HCT116 (cell line): ENCODE results near the gene PYGB. TPM values are rescaled to one million over a fixed set of nuclear protein-coding genes. Genes with fewer than 3 reads are reported as not detected.

ENCODE experiments used
- ATAC-seq: fragments of 200-7000 bp; cut with Tn5 transposase; 2 replicates; pipeline ENCODE4 v1.9.1; 2020; ENCODE audit warnings: mild to moderate bottlenecking, moderate library complexity
- BruUV-seq: library from RNA; stranded (reverse); fragments of 400-500 nt; replicated peaks from 2 replicates; lab custom pipeline; 2021; lab: Mats Ljungman, UMichigan
- CTCF ChIA-PET: fragments of 300-600 bp; sonication (Branson Sonifier 250); formaldehyde crosslinking; loops from one replicate; lab custom pipeline; 2021; ENCODE audit warnings: antibody characterized with exemption; lab: Charles Lee
- POLR2A ChIA-PET: fragments of 300-600, 350-600 bp; sonication (Branson Sonifier 250); formaldehyde crosslinking; loops from one replicate; lab custom pipeline; 2021; ENCODE audit warnings: antibody characterized with exemption; lab: Charles Lee
- RAD21 ChIA-PET, 2 experiments: fragments of 300-600 bp; sonication (Branson Sonifier 250); formaldehyde crosslinking; loops; one replicate each; lab custom pipeline; 2023; ENCODE audit warnings: low total read pairs in 2 of 2; ENCODE audit not compliant: uncharacterized antibody in 2 of 2, unreplicated experiment in 2 of 2, low non-redundant PET in 1 of 2; lab: Charles Lee
- DNase-seq: peaks from one replicate; pipeline ENCODE4 v3.0.0-alpha.2; 2010; ENCODE audit warnings: low read depth, low spot score
- H2AFZ ChIP-seq: fragments of 200-600 bp; shearing (Covaris generic), sonication (generic); 2 replicates; pipeline ENCODE4 v1.6.1; 2017; ENCODE audit warnings: low read depth, mixed run types, mixed read lengths, antibody characterized with exemption, low read length; ENCODE audit not compliant: poor library complexity, severe bottlenecking
- H3K27ac ChIP-seq: 2 replicates; pipeline ENCODE4 v1.5.1; 2012; ENCODE audit warnings: low read depth, low read length
- H3K27me3 ChIP-seq: fragments of 200-600 bp; sonication (generic); 2 replicates; pipeline ENCODE4 v1.6.1; 2016; ENCODE audit warnings: mixed run types, low read length, mixed read lengths; ENCODE audit not compliant: insufficient read depth
- H3K36me3 ChIP-seq, 2 experiments: fragments of 200-500 bp in 1 of 2; fragments of 200-600 bp in 1 of 2; sonication (Bioruptor generic) in 1 of 2; sonication (generic) in 1 of 2; 2 replicates each; pipeline versions ENCODE4 v1.5.1 to v1.6.1; 2014 to 2016; ENCODE audit warnings: low read length in 2 of 2, inconsistent platforms in 1 of 2, mixed read lengths in 1 of 2, mixed run types in 1 of 2; ENCODE audit not compliant: insufficient read depth in 2 of 2, control insufficient read depth in 1 of 2
- H3K4me1 ChIP-seq, 2 experiments: fragments of 200-600 bp in 1 of 2; sonication (generic) in 1 of 2; 2 replicates each; pipeline versions ENCODE4 v1.5.1 to v1.6.1; 2012 to 2017; ENCODE audit warnings: low read length in 2 of 2, inconsistent platforms in 1 of 2, mild to moderate bottlenecking in 1 of 2, mixed read lengths in 1 of 2, mixed run types in 1 of 2, moderate library complexity in 1 of 2; ENCODE audit not compliant: insufficient read depth in 2 of 2, control insufficient read depth in 1 of 2
- H3K4me2 ChIP-seq: fragments of 200-600 bp; sonication (generic); 2 replicates; pipeline ENCODE4 v1.6.1; 2017; ENCODE audit warnings: mixed run types, low read length, mixed read lengths
- H3K4me3 ChIP-seq, 2 experiments: fragments of 200-600 bp in 1 of 2; sonication (generic) in 1 of 2; replicated peaks in 1 of 2; 2 replicates each; pipeline ENCODE4 v1.5.1; 2011 to 2016; ENCODE audit warnings: low read length in 2 of 2, control low read depth in 1 of 2, low read depth in 1 of 2, mild to moderate bottlenecking in 1 of 2, mixed read lengths in 1 of 2, mixed run types in 1 of 2
- H3K79me2 ChIP-seq: fragments of 200-600 bp; sonication (generic); 2 replicates; pipeline ENCODE4 v1.6.1; 2017; ENCODE audit warnings: mild to moderate bottlenecking, mixed run types, low read length, moderate library complexity, mixed read lengths; ENCODE audit not compliant: insufficient read depth
- H3K9ac ChIP-seq: fragments of 200-600 bp; sonication (generic); 2 replicates; pipeline ENCODE4 v1.6.1; 2016; ENCODE audit warnings: low read length, mixed read lengths
- H3K9me2 ChIP-seq: fragments of 200-600 bp; sonication (generic), shearing (Covaris generic); 2 replicates; pipeline ENCODE4 v1.6.1; 2017; ENCODE audit warnings: mixed run types, mild to moderate bottlenecking, moderate library complexity; ENCODE audit not compliant: insufficient read depth
- H3K9me3 ChIP-seq, 2 experiments: fragments of 200-500 bp in 1 of 2; fragments of 200-600 bp in 1 of 2; sonication (Bioruptor generic) in 1 of 2; sonication (generic) in 1 of 2; 2 replicates each; pipeline ENCODE4 v1.6.1; 2014 to 2017; ENCODE audit warnings: low read length in 2 of 2, mixed read lengths in 2 of 2, inconsistent platforms in 1 of 2, low read depth in 1 of 2, mild to moderate bottlenecking in 1 of 2, mixed run types in 1 of 2, moderate library complexity in 1 of 2; ENCODE audit not compliant: control insufficient read depth in 1 of 2, insufficient read depth in 1 of 2
- H4K20me1 ChIP-seq: fragments of 200-600 bp; sonication (generic), shearing (Covaris generic); 2 replicates; pipeline ENCODE4 v1.6.1; 2017; ENCODE audit warnings: mixed run types, mild to moderate bottlenecking, moderate library complexity; ENCODE audit not compliant: insufficient read depth
- ATF3 ChIP-seq: IDR thresholded peaks from 2 replicates; pipeline ENCODE4 v1.6.1; 2012
- CBX3 ChIP-seq: IDR thresholded peaks from 2 replicates; pipeline ENCODE4 v1.6.1; 2012; ENCODE audit warnings: low read depth
- CEBPB ChIP-seq: IDR thresholded peaks from 2 replicates; pipeline ENCODE4 v1.6.1; 2012; ENCODE audit warnings: low read depth
- CTCF ChIP-seq, 3 experiments: fragments of 200-600 bp in 1 of 3; sonication (generic) in 1 of 3; IDR thresholded peaks in 2 of 3; conservative IDR thresholded peaks in 1 of 3; 2 replicates each; pipeline ENCODE4 v1.5.1; 2012 to 2017; ENCODE audit warnings: low read depth in 2 of 3, low read length in 2 of 3, antibody characterized with exemption in 1 of 3, borderline replicate concordance in 1 of 3, control low read depth in 1 of 3, mild to moderate bottlenecking in 1 of 3, mixed read lengths in 1 of 3, mixed run types in 1 of 3, moderate library complexity in 1 of 3; ENCODE audit not compliant: insufficient read depth in 1 of 3
- EGR1 ChIP-seq: IDR thresholded peaks from 2 replicates; pipeline ENCODE4 v1.6.1; 2012; ENCODE audit warnings: low read depth
- EZH2 ChIP-seq: fragments of 200-600 bp; sonication (generic); IDR thresholded peaks from 2 replicates; pipeline ENCODE4 v1.6.1; 2017; ENCODE audit warnings: antibody characterized with exemption, mixed run types
- EZH2phosphoT487 ChIP-seq: fragments of 200-600 bp; IDR thresholded peaks from 2 replicates; pipeline ENCODE4 v1.6.1; 2018; ENCODE audit warnings: antibody characterized with exemption, borderline replicate concordance
- FOSL1 ChIP-seq: IDR thresholded peaks from 2 replicates; pipeline ENCODE4 v1.6.1; 2012; ENCODE audit warnings: low read depth
- JUND ChIP-seq: IDR thresholded peaks from 2 replicates; pipeline ENCODE4 v1.6.1; 2012
- MAX ChIP-seq: IDR thresholded peaks from 2 replicates; pipeline ENCODE4 v1.6.1; 2012
- POLR2A ChIP-seq: IDR thresholded peaks from 2 replicates; pipeline ENCODE4 v1.7.0; 2011; ENCODE audit warnings: borderline replicate concordance; ENCODE audit not compliant: insufficient read depth, insufficient read length; ENCODE audit errors: extremely low read depth
- POLR2AphosphoS5 ChIP-seq: IDR thresholded peaks from 2 replicates; pipeline ENCODE4 v1.6.1; 2011; ENCODE audit warnings: mild to moderate bottlenecking, low read depth, low read length, moderate library complexity
- REST ChIP-seq: IDR thresholded peaks from 2 replicates; pipeline ENCODE4 v1.6.1; 2012; ENCODE audit warnings: low read depth
- SRF ChIP-seq: IDR thresholded peaks from 2 replicates; pipeline ENCODE4 v1.6.1; 2012; ENCODE audit warnings: low read depth
- TCF7L2 ChIP-seq: IDR thresholded peaks from 2 replicates; pipeline ENCODE4 v1.7.0; 2011; ENCODE audit warnings: borderline replicate concordance, inconsistent platforms; ENCODE audit not compliant: insufficient read depth, insufficient read length; ENCODE audit errors: extremely low read depth
- ZBTB33 ChIP-seq: IDR thresholded peaks from 2 replicates; pipeline ENCODE4 v1.6.1; 2011; ENCODE audit warnings: mild to moderate bottlenecking, low read length, moderate library complexity; ENCODE audit not compliant: insufficient replicate concordance; ENCODE audit errors: extremely low read depth
- ZNF274 ChIP-seq: fragments of 200-500 bp; sonication (Bioruptor generic); IDR thresholded peaks from 2 replicates; pipeline ENCODE4 v1.6.1; 2014; ENCODE audit warnings: mild to moderate bottlenecking, low read depth, low read length, inconsistent platforms
- intact Hi-C: fragments of 100-400 bp; cut with micrococcal nuclease; formaldehyde crosslinking; loops from 2 replicates; pipeline ENCODE4 v1.10.0; 2022
- total RNA-seq: library from RNA; stranded (reverse); gene quantifications from one replicate; pipeline ENCODE4 v1.2.1, GENCODE V29; 2021; ENCODE audit not compliant: unreplicated experiment

PYGB gene
- total RNA-seq, 1 experiment from 2014 or later: 87.8 TPM

GRCh38 chr20:25319241-25320034 is 71.6 kb downstream of the PYGB start:
- H3K27me3 ChIP-seq: no peaks in the 10 kb centered on the region
- no TSS peak for BruUV-seq
- ChIA-PET POLR2A (no interaction called here), RAD21 (no interaction called here), CTCF (no interaction called here)
- no peak overlapping the region for H3K9ac ChIP-seq
- H3K4me1 ChIP-seq: peaks cover 0 to 5% of the 10 kb centered on the region in 2 experiments; a peak in 1 of 4 replicates
- no peak overlapping the region for H3K4me3 ChIP-seq
- H3K9me3 ChIP-seq: no peaks in the 10 kb centered on the region
- H3K9me2 ChIP-seq: no peaks in the 10 kb centered on the region
- no peak overlapping the region for H3K4me2 ChIP-seq
- H2AFZ ChIP-seq: no peak overlapping the region
- H3K79me2 ChIP-seq: no peaks in the 10 kb centered on the region
- no peaks in the 10 kb centered on the region for H4K20me1 ChIP-seq
- TF ChIP-seq ZBTB33: no peak
- TF ChIP-seq JUND: no peak
- TF ChIP-seq CTCF (IDR thresholded peaks at IDR 0.05 in 2 of 3, conservative IDR thresholded peaks at IDR 0.05 in 1 of 3; ENCODE audit: borderline replicate concordance in 1 of 3, insufficient read depth in 1 of 3, low read depth in 2 of 3, low read length in 2 of 3): no peak
- TF ChIP-seq ATF3: no peak
- no peak for TF ChIP-seq SRF
- TF ChIP-seq EGR1: no peak
- TF ChIP-seq EZH2phosphoT487: no peak
- TF ChIP-seq CEBPB: no peak
- TF ChIP-seq EZH2: no peak
- TF ChIP-seq CBX3: no peak
- TF ChIP-seq POLR2AphosphoS5: no peak
- TF ChIP-seq REST: no peak
- TF ChIP-seq ZNF274: no peak
- TF ChIP-seq TCF7L2: no peak
- TF ChIP-seq FOSL1: no peak
- TF ChIP-seq MAX: no peak
- TF ChIP-seq POLR2A: no peak
- ATAC-seq (no peak), DNase-seq (no peak)
- no peaks in the 10 kb centered on the region; a peak in 1 of 4 replicates for H3K36me3 ChIP-seq
- no peak overlapping the region for H3K27ac ChIP-seq
- intact Hi-C loops: loop anchor here (10.0 kb wide), 1 partner anchor 55 kb away; no protein-coding TSS in a partner anchor
